Glomerular visceral epithelial cell (primary cell): ENCODE measurements around the gene ZNF184.
"Not testable (repeated sequence)": the region's sequence is repeated elsewhere in the genome, so short reads cannot be mapped to it uniquely, and the experiment has no call there.

Source experiments
- DNase-seq: peaks from one replicate; pipeline ENCODE4 v3.0.0-alpha.2; 2016; ENCODE audit errors: extremely low spot score

The ZNF184 gene

GRCh38 chr6:27424851-27425250, 48.1 kb downstream of the ZNF184 start:
- not testable (repeated sequence) for DNase-seq

DNA sequence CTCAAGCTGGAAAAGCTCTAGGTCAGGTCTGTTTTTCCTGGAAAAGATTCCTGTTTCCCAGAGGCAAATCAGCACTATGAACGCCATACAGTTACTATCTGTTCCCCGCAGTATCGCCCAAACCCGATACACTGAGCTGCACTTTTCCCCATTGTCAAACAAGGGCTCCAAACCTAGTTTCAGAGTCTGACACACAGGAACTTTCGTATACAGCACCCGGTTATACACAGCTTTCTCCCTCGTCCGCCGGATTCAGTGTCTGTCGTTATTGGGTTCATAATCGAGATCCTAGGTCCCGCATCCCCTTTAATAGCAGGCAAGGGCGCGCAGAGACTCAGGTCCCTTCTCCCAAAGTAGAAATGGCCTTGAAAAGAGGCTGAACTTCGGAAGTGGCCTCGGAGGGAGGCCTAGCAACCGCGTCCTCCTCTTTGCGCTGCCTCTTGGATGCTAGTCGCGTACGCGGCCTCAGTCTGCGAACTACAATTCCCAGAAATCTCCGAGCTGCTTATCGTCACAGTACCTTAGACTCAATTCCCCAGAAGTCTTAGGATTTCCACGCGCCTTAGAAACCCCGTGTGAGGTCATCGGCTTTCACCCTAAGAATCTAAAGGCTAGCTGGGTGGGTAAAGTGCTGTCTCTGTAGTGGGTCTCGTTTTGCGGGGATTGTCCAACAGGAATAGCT, 50.1 kb downstream of the ZNF184 start:
- DNase-seq = no peak

GRCh38 chr6:27419363-27419762, 53.5 kb downstream of the ZNF184 start:
- no peak for DNase-seq

- no peak for DNase-seq
Measured at GRCh38 chr6:27415898-27416297, 57.0 kb downstream of the ZNF184 start.

- no peak for DNase-seq
Measured at GRCh38 chr6:27414996-27415395, 57.9 kb downstream of the ZNF184 start.

DNA sequence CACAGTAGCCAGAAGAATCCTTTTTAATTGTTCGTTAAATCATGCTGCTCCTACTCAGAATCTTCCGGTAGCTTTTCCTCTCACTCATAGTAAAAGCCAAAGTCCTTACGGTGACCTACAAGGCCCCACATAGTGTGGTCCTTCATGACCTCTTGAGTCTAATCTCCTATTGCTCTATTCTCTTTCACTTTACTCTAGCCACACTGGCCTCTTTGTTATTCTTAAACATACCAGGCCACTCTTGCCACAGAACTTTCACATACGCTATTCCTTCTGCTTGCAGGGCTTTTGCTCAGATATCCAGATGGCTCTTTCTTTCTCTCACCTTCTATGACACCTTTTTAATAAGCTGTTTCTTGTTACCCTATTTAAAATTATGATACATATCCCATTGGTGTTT, 58.6 kb downstream of the ZNF184 start:
- no peak for DNase-seq

- DNase-seq = no peak
Measured at GRCh38 chr6:27407153-27407814, 65.6 kb downstream of the ZNF184 start.

GRCh38 chr6:27406085-27406484, 66.8 kb downstream of the ZNF184 start:
- DNase-seq = no peak

DNA sequence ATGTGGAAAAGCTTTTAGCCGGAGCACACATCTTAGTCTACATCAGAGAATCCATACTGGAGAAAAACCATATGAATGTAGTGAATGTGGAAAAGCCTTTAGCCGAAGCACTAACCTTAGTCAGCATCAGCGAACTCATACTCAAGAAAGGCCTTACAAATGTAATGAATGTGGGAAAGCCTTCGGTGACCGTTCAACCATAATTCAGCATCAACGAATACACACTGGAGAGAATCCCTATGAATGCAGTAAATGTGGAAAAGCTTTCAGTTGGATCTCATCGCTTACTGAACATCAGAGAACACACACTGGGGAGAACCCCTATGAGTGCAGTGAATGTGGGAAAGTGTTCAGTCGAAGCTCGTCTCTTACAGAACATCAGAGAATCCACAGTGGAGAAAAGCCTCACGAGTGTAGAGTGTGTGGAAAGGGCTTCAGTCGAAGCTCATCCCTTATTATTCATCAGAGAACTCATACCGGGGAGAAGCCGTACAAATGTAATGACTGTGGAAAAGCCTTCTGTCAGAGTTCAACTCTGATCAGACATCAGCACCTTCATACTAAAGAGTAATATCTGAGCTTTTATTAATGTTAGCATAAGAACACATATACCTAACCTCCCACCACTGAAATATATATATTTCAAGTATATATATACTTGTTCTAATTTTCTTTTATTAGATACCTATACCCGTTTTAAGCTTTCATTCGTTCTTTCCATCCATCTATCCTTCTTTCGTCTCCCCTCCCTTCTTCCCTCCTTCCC, 71.8 kb downstream of the ZNF184 start:
- DNase-seq = no peak
